BLaER1 (cell line): Measurements from ENCODE around the gene LMX1B.

Source experiments
- H3K27ac ChIP-seq: shearing (Covaris generic); formaldehyde crosslinking; 2 replicates; pipeline ENCODE4 v1.8.1; 2022
- H3K27me3 ChIP-seq: shearing (Covaris generic); formaldehyde crosslinking; 2 replicates; pipeline ENCODE4 v1.8.1; 2022
- H3K36me3 ChIP-seq: shearing (Covaris generic); formaldehyde crosslinking; 2 replicates; pipeline ENCODE4 v1.8.1; 2022
- H3K4me1 ChIP-seq: shearing (Covaris generic); formaldehyde crosslinking; 2 replicates; pipeline ENCODE4 v1.8.1; 2022
- H3K4me2 ChIP-seq: shearing (Covaris generic); formaldehyde crosslinking; 2 replicates; pipeline ENCODE4 v1.8.1; 2022
- H3K4me3 ChIP-seq: shearing (Covaris generic); formaldehyde crosslinking; 2 replicates; pipeline ENCODE4 v1.8.1; 2022
- H3K9ac ChIP-seq: shearing (Covaris generic); formaldehyde crosslinking; 2 replicates; pipeline ENCODE4 v1.8.1; 2022
- H3K9me3 ChIP-seq: shearing (Covaris generic); formaldehyde crosslinking; 2 replicates; pipeline ENCODE4 v1.8.1; 2022
- H4K20me1 ChIP-seq: shearing (Covaris generic); formaldehyde crosslinking; 2 replicates; pipeline ENCODE4 v1.8.1; 2022
- Cebpa-rat ChIP-seq: shearing (Covaris generic); IDR thresholded peaks from 2 replicates; pipeline ENCODE4 v1.8.1; 2022

The LMX1B gene

DNA sequence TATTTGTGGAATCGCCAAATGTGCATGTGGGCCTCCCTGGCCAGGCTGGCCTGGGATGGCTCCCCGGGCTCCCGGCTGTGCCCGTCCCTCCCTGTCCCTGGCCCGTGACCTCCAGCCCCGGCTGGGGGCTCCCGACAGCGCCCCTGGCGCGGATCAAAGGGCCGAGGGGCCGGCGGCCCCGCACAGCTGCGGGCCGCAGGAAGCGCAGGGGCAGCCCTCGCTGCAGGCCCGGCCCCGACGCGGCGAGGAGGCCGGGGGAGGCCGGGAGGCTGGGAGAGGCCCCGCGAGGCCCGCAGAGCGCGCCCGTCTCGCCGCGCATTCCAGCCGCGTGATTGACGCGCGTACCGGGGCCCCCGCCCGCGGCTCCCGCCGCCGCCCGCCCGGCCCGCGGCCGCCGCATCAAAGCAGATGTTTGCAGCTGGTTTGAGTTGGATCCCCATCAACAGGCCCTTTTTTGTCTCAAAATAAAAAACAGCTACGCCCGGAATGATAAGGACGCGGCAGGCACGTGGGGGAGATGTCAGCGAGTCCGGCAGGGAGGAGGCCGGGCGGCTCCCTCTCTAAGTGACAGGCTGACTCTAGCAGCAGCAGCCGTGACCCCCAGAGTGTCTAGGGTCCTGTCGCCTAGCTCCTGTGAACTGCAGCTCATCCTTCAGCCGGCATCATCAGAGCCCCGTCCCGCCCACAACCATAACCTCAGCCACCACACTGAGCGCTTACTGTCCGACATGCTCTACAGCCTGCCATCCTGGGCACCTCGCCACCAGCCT lies 69.4 kb downstream of the LMX1B start:
- Histone ChIP-seq H3K27me3 (peaks cover 98% of the 10 kb centered on the region), H3K36me3 (no peaks in the 10 kb centered on the region), H3K4me3 (peak overlapping the region; percentile 42; the same call in 1 of the 2 replicates), H3K4me1 (peaks cover 13% of the 10 kb centered on the region), H3K9me3 (no peaks in the 10 kb centered on the region), H3K9ac (no peak overlapping the region), H3K27ac (no peak overlapping the region), H4K20me1 (peaks cover 27% of the 10 kb centered on the region; the same call in 1 of the 2 replicates), H3K4me2 (peak overlapping the region; percentile 57)
- TF ChIP-seq Cebpa-rat: no peak

DNA sequence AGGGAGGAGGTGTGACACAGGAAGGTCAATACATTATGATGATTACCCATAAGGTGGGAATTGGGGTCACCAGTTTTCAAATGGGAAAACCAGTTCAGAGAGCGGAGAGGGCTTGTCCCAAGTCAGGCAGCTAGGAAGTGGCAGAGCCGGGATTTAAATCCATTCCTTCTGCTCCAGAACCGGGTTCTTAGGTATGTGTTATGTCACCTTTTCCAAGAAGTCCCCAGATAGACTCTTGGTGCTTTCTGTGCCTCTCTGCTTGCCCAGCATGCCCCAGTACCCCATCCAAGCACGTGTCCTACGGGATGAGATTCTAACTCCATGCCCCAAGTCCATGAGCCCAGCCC lies 69.9 kb downstream of the LMX1B start:
- peaks cover 98% of the 10 kb centered on the region for H3K27me3 ChIP-seq
- no peak overlapping the region for H3K27ac ChIP-seq
- H4K20me1 ChIP-seq: peaks cover 27% of the 10 kb centered on the region; the same call in 1 of the 2 replicates
- no peaks in the 10 kb centered on the region for H3K36me3 ChIP-seq
- H3K4me2 ChIP-seq: peak overlapping the region; percentile 57
- no peaks in the 10 kb centered on the region for H3K9me3 ChIP-seq
- peak overlapping the region; percentile 42; the same call in 1 of the 2 replicates for H3K4me3 ChIP-seq
- TF ChIP-seq Cebpa-rat: no peak
- H3K4me1 ChIP-seq: peaks cover 13% of the 10 kb centered on the region
- no peak overlapping the region for H3K9ac ChIP-seq

DNA sequence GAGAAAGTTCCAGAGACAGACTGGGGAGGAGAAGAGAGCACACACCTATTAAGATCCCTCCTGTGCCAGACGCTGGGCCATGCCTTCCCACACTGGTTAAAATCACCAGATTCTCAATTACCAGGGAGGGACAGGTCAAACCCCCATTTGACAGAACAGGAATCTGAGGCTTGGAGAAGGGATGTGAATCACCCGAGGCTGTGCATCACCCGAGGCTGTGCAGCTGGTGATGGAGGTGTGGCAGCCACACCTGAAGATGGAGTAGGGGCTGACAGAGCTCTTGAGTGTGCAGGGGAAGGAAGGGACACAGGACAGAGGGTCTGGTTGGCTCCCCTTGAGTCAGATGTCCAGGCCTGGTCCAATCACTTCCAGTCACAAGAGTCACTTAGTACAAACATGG lies 70.6 kb downstream of the LMX1B start:
- Histone ChIP-seq H3K4me2 (no peak overlapping the region), H3K27ac (no peak overlapping the region), H3K4me1 (peaks cover 13% of the 10 kb centered on the region), H3K4me3 (no peak overlapping the region), H3K9ac (no peak overlapping the region), H3K36me3 (no peaks in the 10 kb centered on the region), H3K9me3 (no peaks in the 10 kb centered on the region), H3K27me3 (peaks cover 97% of the 10 kb centered on the region), H4K20me1 (peaks cover 27% of the 10 kb centered on the region; the same call in 1 of the 2 replicates)
- no peak for TF ChIP-seq Cebpa-rat

DNA sequence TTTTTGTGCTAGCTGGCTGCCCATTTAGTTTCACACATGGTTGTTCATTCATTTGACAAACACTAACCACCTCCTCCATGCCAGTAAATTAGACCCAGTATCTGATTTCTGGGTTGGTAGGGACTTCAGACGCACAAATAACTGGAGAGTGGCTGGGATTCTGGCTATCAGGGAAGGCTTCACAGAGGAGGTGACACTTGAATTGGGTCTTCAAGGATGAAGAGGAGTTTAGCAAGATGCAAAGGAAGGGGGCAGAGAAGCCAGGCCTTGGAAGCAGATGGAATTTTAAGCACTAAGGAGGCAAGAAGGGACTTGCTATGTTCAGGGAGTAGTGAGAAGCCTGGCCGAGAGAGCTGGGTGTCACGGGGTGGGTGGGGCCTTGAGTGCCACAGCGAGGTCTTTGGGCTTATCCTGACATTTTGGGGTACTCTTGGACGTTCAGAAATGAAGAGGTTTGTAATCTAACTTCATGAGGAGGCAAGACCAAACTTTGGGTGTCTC lies 71.3 kb downstream of the LMX1B start:
- Histone ChIP-seq H3K9ac (no peak overlapping the region), H3K4me3 (no peak overlapping the region), H3K27me3 (peaks cover 91% of the 10 kb centered on the region), H4K20me1 (peaks cover 27% of the 10 kb centered on the region; the same call in 1 of the 2 replicates), H3K4me2 (no peak overlapping the region), H3K27ac (no peak overlapping the region), H3K4me1 (peaks cover 13% of the 10 kb centered on the region), H3K36me3 (no peaks in the 10 kb centered on the region), H3K9me3 (no peaks in the 10 kb centered on the region)
- no peak for TF ChIP-seq Cebpa-rat

DNA sequence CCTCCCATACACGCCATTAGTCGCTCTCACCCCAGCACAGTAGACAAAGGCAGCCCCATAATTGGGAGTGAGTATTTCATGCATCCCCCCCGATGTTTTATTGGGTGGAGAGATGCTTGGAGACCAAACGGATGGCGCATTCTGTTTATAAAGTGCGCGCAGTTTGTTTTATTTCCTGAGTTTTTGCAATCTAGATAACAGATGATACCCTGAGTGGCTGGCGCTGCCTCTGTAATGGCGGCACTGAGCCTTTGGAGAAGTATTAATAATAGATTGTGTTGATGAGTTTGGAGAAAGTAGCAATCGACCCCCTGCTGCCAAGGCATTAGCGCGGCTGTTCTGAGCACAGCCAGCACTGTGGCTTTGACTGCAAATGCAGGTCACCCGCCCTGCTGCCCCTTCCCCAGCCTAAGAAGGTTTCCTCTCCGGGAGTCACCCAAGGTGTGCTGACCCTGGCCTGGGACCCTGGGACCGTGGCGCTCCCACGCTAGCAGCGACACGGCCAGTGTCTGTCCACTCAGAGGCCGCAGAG lies 74.3 kb downstream of the LMX1B start:
- H3K4me1 ChIP-seq: peaks cover 8% of the 10 kb centered on the region
- H4K20me1 ChIP-seq: peaks cover 23% of the 10 kb centered on the region; the same call in 1 of the 2 replicates
- H3K4me3 ChIP-seq: no peak overlapping the region
- no peaks in the 10 kb centered on the region for H3K9me3 ChIP-seq
- H3K4me2 ChIP-seq: no peak overlapping the region
- no peak for TF ChIP-seq Cebpa-rat
- H3K27me3 ChIP-seq: peaks cover 61% of the 10 kb centered on the region
- H3K9ac ChIP-seq: no peak overlapping the region
- no peaks in the 10 kb centered on the region for H3K36me3 ChIP-seq
- H3K27ac ChIP-seq: no peak overlapping the region

DNA sequence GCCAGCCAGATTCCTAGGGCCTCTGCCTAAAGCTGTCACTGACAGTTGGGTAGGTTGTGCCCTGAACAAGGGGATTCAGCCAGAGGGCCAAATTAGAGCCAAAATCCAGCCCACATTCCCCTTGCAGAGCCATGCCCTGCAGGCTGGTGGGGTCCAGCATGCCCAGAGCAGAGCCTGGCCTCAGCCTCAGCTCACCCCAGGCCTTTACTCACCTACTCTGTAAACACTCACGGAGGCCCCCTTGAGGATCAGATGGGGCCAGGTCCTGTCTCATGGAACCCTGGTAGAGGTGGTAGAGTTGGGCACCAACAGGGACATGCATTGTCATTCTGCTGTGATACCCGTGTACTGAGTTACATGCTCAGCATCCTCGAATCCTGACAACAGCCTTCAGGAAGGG lies 74.9 kb downstream of the LMX1B start:
- H3K9me3 ChIP-seq: no peaks in the 10 kb centered on the region
- no peak overlapping the region for H3K27ac ChIP-seq
- H3K4me2 ChIP-seq: no peak overlapping the region
- TF ChIP-seq Cebpa-rat: no peak
- H3K4me3 ChIP-seq: no peak overlapping the region
- H3K9ac ChIP-seq: no peak overlapping the region
- H3K36me3 ChIP-seq: no peaks in the 10 kb centered on the region
- peaks cover 55% of the 10 kb centered on the region for H3K27me3 ChIP-seq
- H4K20me1 ChIP-seq: peaks cover 17% of the 10 kb centered on the region; the same call in 1 of the 2 replicates
- peaks cover 2% of the 10 kb centered on the region; the same call in 1 of the 2 replicates for H3K4me1 ChIP-seq

DNA sequence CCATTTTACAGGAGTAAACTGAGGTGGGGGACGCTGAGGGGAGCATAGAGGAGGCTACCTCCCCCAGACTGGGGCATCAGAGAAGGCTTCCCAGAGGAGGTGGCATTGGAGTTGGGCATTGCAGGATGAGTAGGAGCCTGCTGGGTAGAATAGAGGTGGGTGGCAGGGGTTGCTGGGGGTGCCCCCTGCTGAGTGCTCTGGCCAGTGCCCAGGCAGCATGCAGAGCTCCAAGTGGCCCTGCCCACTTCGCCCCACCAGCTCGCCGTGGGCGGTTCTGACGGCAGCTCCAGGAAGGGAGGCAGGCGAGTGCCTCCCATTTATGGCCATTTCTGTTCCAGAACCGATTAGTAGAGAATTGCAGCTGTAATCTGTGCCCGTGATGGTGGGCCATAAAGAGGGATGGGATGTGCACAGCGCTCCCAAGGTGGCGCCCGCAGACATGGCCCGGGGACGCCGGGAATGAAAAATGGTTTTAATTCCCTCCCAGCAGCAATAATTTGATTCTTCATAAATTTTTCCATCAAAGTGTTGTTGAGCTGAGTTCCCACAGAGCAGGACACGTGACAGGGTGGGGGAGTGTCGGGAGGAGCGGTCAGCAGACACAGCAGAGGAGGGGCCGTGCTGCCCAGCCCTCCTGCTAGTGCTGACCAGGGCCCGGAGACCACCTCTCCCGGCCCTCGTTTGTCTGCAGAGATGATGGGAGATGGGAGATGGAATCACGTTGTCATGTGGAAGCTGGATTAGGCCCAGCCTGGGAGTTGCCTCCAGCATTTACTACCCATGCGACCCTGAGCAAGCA lies 75.5 kb downstream of the LMX1B start:
- H3K9me3 ChIP-seq: no peaks in the 10 kb centered on the region
- no peak for TF ChIP-seq Cebpa-rat
- no peaks in the 10 kb centered on the region for H3K4me1 ChIP-seq
- no peak overlapping the region for H3K27ac ChIP-seq
- no peak overlapping the region for H3K4me3 ChIP-seq
- H3K4me2 ChIP-seq: no peak overlapping the region
- H4K20me1 ChIP-seq: peaks cover 10% of the 10 kb centered on the region; the same call in 1 of the 2 replicates
- no peaks in the 10 kb centered on the region for H3K36me3 ChIP-seq
- H3K27me3 ChIP-seq: peaks cover 49% of the 10 kb centered on the region
- no peak overlapping the region for H3K9ac ChIP-seq

DNA sequence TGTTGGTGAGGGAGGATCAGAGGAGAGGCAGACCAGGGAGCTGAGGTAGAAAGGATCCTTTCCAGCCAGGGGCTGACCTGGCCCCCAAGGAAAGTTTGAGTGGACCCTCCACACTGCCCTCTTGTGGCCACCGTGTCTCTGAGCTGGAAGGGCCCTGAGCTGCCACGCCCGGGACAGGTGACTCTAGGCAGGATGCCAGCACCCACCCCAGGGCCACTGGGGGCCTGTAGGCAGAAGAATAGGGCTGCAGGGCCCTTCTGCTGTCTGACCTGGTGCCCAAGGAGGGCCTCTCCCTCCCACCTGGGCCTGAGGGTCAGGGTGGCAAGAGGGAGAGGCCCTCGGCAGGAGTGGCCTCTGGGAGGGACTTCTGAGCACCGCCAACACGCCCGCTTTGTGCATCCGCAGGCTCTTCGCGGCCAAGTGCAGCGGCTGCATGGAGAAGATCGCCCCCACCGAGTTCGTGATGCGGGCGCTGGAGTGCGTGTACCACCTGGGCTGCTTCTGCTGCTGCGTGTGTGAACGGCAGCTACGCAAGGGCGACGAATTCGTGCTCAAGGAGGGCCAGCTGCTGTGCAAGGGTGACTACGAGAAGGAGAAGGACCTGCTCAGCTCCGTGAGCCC lies 76.8 kb downstream of the LMX1B start:
- Histone ChIP-seq H3K4me2 (no peak overlapping the region), H3K9ac (no peak overlapping the region), H3K4me3 (no peak overlapping the region), H3K27me3 (peaks cover 39% of the 10 kb centered on the region), H4K20me1 (peaks cover 3% of the 10 kb centered on the region; the same call in 1 of the 2 replicates), H3K36me3 (no peaks in the 10 kb centered on the region), H3K4me1 (no peaks in the 10 kb centered on the region), H3K27ac (no peak overlapping the region), H3K9me3 (no peaks in the 10 kb centered on the region)
- TF ChIP-seq Cebpa-rat: no peak

DNA sequence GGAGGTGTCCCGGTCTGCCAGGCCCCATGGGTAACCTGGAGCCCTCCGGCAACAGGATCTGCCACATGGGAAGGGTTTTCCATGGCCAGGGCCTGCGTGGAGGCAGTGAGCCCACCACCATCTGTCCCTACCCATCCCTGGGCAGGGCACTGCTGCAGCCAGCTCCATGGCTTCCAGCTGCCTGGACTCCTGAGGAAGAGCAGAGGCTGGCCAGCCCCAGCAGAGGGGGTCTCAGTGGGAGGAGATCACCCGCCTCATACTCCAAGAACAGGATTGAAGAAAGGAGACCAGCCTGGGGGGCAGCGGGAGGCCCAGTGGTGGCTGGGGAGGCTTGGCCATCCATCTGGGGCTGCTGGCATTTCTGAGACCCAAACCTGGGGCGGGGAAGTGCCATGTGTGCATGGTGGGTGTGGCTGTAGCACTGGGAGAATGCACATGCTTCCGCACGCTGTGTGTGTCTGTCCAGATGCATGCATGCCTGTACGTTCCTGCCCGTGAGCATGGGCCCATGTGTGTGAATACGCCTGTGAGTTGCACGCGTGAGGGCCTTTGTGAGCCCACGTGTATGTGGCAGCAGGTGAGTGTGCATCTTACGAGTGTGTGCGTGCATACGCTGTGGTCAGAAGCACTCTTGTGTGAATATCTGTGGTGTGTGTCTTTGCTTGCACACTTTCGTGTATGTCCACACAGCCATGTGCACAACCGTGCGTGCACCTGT lies 78.5 kb downstream of the LMX1B start:
- Histone ChIP-seq H3K9ac (no peak overlapping the region), H4K20me1 (no peaks in the 10 kb centered on the region; the same call in 1 of the 2 replicates), H3K27me3 (peaks cover 22% of the 10 kb centered on the region), H3K27ac (no peak overlapping the region), H3K9me3 (no peaks in the 10 kb centered on the region), H3K4me1 (no peaks in the 10 kb centered on the region), H3K4me2 (no peak overlapping the region), H3K36me3 (no peaks in the 10 kb centered on the region), H3K4me3 (no peak overlapping the region)
- no peak for TF ChIP-seq Cebpa-rat
